ENCODE data around the gene ACSM4.

Gene ACSM4

GRCh38 chr12:7351177-7351576, 47.3 kb downstream of the ACSM4 start:
- FAIRE-seq (no peak), DNase-seq (ENCODE audit: insufficient read length, low spot score) (no peak)
- TF ChIP-seq CTCF (IDR thresholded peaks at IDR 0.05; ENCODE audit: insufficient read depth, missing control alignments): no peak

- TF ChIP-seq CTCF (IDR thresholded peaks at IDR 0.05; ENCODE audit: insufficient read depth, missing control alignments): no peak
- DNase-seq (ENCODE audit: insufficient read length, low spot score) (no peak), FAIRE-seq (no peak)
Observed at GRCh38 chr12:7352661-7353060, 48.8 kb downstream of the ACSM4 start.

DNA sequence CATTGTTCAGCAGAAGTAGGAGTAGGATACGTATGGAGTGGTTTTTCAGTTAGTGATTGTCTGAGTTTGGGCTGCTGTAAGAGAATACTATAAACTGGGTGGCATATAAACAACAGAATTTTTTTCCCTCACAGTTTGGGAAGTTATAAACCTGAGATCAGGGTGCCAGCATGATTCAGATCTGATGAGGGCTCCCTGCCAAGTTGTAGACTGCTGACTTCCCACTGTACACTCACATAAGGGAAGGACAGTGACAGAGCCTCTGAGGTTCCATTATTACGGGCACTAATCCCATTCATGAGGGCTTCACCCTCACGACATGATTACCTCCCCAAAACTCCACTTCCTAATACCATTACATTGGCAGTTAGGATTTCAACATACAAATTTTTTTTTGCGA, 50.7 kb downstream of the ACSM4 start:
- DNase-seq (ENCODE audit: insufficient read length, low spot score) (no peak), FAIRE-seq (no peak)
- no peak for TF ChIP-seq CTCF (IDR thresholded peaks at IDR 0.05; ENCODE audit: insufficient read depth, missing control alignments)

- TF ChIP-seq CTCF (IDR thresholded peaks at IDR 0.05; ENCODE audit: insufficient read depth, missing control alignments): no peak
- FAIRE-seq: no peak
- DNase-seq (ENCODE audit: insufficient read length, low spot score): no peak
Observed at GRCh38 chr12:7361265-7361664, 57.4 kb downstream of the ACSM4 start.

DNA sequence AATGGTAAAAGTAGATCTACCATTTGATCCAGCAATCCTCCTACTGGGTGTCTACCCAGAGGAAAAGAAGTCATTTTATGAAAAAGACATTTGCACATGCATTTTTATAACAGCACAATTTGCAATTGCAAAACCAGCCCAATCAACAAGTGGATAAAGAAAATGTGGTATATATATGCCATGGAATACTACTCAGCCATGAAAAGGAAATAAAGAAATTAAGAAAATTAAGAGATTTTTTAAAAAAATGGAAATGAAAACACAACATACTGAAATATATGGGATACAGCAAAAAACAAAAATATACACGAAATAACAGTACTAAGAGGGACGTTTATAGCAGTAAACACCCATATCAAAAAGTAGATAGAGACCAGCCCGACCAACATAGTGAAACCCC, 58.9 kb downstream of the ACSM4 start:
- FAIRE-seq: no peak
- DNase-seq (ENCODE audit: insufficient read length, low spot score): no peak
- no peak for TF ChIP-seq CTCF (IDR thresholded peaks at IDR 0.05; ENCODE audit: insufficient read depth, missing control alignments)

- FAIRE-seq: no peak
- TF ChIP-seq CTCF (IDR thresholded peaks at IDR 0.05; ENCODE audit: insufficient read depth, missing control alignments): no peak
- DNase-seq (ENCODE audit: insufficient read length, low spot score): no peak
Observed at GRCh38 chr12:7369274-7369729, 65.4 kb downstream of the ACSM4 start.

GRCh38 chr12:7373226-7373625, 69.4 kb downstream of the ACSM4 start:
- no peak for FAIRE-seq
- TF ChIP-seq CTCF (IDR thresholded peaks at IDR 0.05; ENCODE audit: insufficient read depth, missing control alignments): no peak
- DNase-seq (ENCODE audit: insufficient read length, low spot score): no peak

Data from D721Med (cell line).